Activated CD4-positive, alpha-beta T cell treated with anti-CD3 and anti-CD28 coated beads, Interleukin-2, amount 50 U/mL, for 1 hour (primary cell): Measurements from ENCODE around the gene WNT8A.

Experiments
- DNase-seq: peaks from one replicate; pipeline ENCODE4 v3.0.0-alpha.2; 2020

Gene WNT8A

GRCh38 chr5:138092301-138092700 is 8.5 kb downstream of the WNT8A start:
- DNase-seq, result no peak

DNA sequence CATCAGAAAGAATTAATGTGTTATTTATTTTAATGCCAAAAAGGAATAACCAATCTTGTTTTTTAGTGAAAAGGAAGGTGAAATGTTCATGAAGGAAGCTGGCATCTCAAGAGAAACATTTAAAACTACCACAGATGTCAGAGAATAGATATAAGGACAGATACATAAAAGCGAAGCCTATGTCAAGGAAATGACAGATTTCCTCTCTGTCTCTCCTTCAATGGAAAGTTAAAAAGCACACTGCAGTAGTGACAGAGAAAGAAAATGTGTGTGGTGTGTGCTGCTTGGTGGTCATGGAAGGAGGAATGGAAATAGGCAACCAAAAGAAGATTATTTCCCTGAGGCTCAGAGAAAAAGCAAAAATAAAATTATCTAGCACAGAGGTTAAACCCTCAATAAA is 9.2 kb downstream of the WNT8A start:
- DNase-seq, result no peak

DNA sequence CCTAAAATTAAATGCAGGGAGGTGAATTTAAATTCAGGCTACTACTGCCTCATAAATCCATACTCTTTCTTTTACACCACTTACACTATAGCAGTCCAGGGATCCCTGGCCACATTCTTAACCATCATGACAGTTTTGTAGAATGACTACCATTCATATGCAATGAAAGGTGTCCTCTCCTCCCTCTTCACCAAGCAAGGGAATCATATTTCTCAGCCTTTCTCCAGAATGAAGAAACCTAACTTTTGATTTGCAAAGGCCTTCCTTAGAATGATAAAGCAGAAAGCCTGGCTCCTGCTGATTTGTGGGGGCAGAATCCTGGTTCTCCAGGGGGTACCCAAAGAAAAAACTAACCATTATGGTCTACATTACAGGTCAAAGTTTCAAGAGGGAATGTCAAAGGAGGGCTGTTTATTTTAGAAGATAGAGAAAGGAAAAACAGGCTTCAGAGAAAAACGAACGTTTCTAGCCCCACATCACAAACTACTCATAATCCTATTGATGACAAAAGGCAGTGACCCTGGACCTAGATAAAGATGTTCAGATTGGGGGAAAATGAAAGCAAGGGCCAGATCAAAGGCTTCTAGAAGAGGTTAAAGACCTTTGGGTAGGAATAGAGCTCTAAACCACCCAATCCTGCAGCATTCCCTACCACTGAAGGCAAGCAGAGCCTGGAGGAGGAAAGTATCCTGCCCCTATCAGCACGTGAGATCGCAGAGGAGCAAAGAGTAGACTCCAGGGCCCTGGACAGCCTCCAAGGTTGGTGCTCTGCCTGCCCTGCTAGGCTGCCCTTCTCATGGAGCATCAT is 11.5 kb downstream of the WNT8A start:
- DNase-seq, result no peak

DNA sequence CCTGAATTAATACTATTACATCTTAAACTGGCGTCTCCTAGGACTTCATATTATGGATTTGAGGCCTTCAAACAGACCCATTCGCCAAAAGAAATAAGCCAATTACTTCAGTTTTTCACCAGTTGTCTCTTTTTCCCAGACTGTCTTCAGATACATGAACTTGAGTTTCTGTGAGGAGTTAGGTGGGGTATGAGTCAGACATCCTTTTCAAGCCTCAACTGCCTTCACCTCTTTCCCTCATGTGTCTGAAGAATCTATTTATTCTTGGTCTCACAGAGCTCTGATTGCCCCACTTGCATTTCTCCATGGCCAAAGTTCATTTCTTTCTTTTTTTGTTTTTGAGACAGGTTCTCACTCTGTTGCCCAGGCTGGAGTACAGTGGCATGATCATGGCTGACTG is 12.5 kb downstream of the WNT8A start:
- no peak for DNase-seq

GRCh38 chr5:138096997-138097828 is 13.4 kb downstream of the WNT8A start:
- DNase-seq, result no peak

GRCh38 chr5:138102454-138103318 is 18.9 kb downstream of the WNT8A start:
- no peak for DNase-seq

DNA sequence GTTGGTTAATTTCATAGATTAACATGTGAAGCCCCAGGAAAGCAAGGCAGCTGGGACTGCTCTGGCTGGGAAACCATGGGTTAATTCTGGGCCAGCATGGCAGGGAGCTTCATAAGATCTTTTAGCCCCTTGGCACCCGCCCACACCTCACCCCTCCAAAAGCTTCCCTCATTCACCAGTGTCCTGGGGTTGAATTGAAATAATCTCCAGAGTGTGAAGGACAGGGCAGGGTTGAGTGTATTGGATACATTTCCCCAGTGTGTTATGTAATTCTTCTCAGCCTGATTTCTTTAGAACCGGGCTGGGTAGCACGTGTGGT is 19.4 kb downstream of the WNT8A start:
- DNase-seq, result no peak

- DNase-seq, result no peak
Measured at GRCh38 chr5:138105709-138106108, 21.9 kb downstream of the WNT8A start.

GRCh38 chr5:138107213-138107612 is 23.4 kb downstream of the WNT8A start:
- no peak for DNase-seq

DNA sequence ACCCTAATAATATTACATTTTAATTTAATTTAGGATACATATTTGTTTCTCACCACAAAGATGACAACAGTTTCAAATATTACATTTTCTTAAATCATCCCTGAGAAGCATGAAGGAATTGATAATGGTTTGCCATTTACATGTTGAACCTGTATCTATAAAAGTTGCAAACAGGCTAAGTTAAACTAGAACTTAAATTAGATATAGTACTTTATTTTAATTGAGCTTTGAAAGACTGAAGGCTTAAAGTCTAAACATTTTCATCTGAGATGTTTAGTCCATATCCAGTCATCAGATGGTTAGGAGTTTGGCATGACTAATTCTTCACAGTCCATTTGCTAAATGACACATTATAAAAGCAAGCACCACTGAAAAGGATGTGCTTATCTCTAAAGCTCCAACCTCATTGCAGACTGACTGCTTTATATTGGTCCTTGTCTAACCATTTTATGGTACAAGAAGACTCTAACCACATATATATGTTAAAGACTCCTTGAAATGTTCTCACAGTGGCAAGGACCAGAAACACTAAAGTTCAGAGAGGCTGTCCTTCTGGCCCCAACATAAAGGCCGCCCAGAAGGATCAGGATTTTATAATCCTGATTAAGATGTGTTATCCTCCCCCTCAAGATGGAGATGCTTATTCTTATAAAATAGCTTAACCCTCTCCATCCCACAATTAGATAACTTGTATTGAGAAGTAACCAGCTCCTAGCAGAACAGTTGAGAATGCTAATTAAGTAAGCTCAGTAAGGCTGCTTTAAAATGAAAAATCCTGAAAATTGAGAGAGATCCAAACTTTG is 25.8 kb downstream of the WNT8A start:
- DNase-seq, result no peak

DNA sequence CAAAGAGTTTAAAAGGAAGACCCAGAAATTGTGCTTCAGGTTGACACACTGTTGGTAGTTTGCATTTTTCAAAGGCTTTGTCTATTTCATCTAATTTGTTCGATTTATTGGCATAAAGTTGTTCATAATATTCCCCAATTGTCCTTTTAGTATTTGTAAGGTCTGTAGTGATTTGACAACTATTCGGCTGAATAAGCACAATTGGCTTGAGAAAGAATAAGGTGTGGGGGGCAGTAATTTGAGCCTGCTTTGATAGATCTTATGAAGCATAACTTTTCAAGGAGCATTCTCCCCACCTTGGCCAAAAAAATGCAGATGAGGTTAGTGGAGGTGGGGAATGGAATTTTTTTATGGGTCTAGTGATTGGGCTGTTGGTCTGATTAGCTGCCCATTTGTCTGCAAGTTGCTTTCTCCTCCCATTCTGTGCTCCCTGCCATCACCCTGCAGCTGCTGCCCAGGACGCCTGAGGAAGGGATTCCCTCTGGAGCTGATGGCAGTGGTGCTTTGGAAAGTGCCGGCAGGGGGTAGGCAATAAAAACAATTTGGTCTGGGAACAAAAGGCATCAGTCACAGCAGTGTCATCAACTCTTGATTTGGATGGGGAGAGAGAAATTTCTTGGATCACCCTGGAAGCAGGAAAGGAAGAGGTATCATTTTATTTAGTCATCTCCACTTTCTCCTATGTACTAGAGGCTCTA is 26.6 kb downstream of the WNT8A start:
- DNase-seq, result no peak

DNA sequence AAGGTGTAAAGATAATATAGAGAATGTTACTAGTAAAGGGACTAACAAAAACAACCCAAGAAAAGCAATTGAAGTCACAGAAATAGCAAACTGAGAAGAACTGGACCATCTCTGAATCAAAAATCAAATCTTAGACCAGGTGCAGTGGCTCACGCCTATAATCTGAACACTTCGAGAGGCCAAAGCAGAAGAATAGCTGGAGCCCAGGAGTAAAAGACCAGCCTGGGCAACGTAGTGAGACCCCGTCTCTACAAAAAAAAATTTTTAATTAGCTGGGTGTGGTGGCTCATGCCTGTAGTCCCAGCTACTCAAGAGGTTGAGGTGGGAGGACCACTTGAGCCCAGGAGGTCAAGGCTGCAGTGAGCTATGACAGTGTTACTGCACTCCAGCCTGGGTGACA is 27.3 kb downstream of the WNT8A start:
- DNase-seq, result no peak

DNA sequence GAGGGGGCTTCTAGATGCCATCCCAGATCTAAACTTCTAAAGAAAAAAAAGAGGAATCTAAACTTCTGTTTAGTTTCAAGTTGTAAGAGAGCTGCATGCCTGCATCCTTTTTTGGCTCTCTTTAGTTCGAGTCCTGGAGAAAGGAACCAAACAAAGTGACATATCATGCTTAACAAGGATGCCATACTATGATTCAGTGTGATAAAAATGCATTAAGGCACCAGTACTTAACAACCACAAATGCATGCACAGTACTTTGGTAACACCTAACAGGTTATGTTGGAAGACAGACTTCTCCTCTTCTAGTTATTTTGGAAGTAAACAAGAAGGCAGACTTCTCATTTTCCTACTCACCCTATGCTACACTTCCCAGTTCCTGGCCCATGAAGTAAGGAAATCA is 28.1 kb downstream of the WNT8A start:
- DNase-seq, result no peak

- DNase-seq, result no peak
Measured at GRCh38 chr5:138115254-138115653, 31.4 kb downstream of the WNT8A start.

DNA sequence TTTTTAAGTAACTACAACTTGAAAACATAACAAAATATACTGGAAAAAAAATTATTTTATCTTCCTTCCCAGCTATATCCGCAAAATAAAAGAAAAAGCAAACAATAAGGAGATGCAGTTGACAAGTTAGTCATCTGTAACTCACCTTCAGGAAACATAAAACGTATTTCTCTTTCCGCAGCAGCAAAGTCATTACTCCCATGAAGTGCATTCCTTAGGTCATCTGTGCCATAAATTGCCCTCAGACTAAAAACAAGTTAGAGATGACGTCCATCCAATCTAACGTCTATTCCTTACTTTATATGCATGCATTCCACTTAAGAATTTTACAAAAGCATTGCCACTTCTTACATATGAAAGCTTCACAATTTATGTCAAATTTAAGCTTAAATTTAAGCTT is 44.5 kb downstream of the WNT8A start:
- no peak for DNase-seq

DNA sequence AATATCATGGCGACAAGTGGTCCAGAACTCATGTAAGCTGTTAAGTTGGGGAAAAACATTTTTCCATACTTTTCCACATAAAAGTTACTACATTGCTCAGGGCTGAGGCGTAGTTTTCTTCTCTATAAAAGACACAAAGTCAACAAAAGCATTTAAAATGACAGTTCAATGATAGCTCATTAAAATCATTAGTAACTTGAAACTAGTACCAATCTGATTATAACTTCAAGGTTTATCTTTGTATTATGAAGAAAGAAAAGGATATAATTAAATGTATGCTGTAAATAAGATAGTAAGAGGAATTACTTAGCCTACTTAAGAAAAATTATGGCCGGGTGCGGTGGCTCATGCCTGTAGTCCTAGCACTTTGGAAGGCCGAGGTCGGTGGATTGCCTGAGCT is 45.5 kb downstream of the WNT8A start:
- no peak for DNase-seq

DNA sequence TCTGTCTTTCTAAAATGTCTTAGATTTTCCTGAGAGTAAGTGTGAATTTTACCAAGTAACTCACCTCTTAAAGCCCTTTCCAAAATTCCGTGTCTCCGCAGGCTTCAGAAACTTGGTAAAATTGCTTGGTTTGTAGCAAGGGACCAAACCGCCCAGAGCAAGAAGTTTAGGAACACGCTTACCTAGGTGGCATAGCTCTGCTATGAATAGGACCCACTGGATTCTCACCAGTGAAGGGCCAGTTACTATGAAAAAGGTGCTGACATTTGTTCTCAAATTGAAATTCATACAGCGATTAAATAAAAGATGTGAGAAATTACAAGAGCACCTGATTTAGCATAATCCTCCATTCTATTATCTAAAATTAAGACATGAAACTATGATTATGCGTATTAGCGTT is 48.7 kb downstream of the WNT8A start:
- no peak for DNase-seq

DNA sequence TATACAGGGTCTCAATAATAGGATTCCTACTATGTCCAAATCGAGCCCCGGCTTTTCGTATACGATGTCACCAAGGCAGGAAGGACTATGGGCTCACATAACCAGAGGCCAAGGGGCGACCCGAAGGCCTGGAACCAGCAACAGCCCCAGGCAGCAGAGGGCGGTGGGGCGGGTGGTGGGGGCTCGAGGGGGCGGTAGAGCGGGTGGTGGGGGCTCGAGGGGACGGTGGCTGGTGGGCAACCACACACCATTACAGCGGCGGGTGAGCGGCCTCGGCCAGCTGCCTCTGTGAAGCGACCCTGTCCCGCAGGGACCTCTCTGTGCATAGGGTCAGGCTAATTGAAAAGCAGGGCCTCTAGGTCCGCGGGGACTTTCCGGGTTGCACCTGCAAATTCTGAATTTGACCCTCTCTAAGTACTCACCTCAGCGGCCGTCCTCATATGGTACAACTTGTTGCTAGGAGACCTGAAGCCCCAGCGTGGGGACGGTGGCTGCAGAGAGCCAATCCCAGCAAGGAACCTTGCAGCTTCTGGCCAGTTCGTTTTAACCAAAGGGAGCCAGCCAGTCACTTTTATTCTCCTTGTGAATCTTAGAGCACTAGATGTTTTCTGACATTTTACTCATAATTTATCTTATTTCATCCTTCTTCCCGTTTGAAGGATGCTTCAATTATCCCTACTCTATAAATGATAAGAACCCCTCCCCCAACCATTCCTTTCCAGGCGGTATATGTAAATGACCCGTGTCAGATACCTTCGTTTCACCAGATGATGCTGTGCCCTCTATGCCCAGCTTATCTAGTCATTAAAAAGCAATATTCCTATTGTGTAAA is 55.3 kb downstream of the WNT8A start, which contains the start of gene NME5:
Gene NME5, minus strand, starts transcription at position 480 of the 832 bp plus-strand sequence. CDS start 648 bp downstream, outside the sequence.
- DNase-seq, result no peak

DNA sequence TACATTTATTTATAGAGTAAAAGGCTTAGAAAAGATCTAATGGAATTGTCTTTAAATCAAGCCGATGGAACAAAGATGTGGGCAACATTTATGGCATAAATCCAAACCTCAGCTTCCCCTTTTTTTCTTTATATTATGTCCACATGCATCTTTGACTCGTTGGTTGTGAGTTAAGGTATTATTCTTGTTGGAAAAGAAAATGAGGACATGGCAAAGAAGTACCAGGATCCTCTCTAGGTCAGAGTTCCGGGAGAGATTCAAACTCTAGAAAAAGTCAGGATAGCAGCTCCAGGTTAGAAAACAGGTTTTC is 55.9 kb downstream of the WNT8A start:
- no peak for DNase-seq

DNA sequence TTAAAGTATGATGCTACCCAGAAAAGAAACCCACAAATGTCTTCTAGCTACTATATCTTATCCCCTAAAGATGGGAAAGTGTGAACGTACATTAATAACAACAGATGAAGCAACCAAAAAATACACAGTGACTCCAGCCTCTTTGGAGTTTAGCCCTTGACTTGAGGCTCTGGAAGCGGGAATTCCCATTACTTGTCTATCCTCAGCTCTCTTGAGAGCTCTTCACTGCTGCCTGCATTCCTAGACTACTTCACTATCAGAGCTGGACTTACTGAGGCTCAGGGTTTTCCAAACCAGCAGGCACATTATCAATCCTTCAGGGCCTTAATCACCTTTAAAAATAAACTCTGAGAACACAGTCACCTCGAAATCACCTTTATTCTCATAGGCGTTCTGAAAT is 56.4 kb downstream of the WNT8A start:
- no peak for DNase-seq
